ENCODE data around the gene CHRNA10.

CHRNA10 gene

DNA sequence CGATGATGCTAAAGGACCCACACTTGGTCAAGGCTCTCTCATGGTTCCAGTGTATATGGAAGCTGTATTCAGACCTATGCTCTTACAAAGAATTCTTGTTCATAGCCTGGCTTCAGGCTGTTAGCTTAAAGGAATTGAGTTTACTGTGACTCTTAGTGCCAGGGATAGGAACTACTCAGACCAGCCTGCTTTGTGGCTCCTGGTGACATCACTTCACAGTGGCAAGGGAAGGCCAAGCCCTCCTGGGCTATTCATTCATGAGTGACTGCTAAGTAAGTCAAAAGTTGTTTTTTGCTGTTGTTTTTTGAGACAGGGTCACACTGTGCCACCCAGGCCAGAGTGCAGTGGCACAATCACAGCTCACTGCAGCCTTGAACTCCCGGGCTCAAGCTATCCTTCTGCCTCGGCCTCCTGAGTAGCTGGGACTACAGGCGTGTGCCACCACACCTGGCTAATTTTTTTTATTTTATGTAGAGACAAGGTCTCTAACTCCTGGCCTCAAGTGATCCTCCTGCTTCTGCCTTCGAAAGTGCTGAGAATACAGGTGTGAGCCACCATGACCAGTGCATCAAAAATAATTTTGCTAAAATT is 39.0 kb downstream of the CHRNA10 start:
- no peak for DNase-seq (ENCODE audit: low read depth)

DNA sequence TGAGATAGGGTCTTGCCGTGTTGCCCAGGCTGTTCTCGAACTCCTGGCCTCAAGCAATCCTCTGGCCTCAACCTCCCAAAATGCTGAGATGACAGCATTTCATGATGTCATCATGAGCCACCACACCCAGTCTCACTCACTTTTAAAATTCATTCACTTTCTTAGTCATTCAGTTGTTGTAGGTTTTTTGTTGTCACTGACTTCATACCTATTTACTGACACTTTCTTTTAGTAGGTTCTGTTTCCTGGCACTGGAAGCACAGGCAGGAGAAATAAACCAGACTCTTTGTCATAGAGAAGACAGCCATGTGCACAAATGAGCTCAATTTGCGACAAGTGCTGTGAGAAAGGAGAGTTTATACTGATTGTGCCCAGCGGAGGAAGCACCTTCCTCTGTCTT is 39.9 kb downstream of the CHRNA10 start:
- DNase-seq (ENCODE audit: low read depth) = peak; percentile 28

DNA sequence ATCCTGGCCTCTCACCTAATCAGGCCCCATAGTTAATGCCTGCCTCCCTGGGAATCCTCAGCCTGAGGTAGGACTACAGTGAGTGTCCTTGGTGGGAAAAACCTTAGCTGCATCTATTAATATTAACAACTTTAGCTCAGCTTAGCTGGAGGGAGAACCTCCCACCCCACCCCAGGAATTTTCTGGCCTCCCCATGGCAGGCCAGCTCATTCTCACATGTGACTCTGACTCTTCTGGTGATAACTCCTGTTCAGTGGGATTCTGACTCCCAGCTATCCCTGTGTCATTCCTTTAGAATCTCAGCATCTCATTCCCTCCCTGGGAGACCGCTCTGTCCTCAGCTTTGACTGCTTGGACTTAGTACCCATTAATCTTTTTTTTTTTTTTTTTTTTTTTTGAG is 43.9 kb downstream of the CHRNA10 start:
- DNase-seq (ENCODE audit: low read depth) = peak; percentile 82

DNA sequence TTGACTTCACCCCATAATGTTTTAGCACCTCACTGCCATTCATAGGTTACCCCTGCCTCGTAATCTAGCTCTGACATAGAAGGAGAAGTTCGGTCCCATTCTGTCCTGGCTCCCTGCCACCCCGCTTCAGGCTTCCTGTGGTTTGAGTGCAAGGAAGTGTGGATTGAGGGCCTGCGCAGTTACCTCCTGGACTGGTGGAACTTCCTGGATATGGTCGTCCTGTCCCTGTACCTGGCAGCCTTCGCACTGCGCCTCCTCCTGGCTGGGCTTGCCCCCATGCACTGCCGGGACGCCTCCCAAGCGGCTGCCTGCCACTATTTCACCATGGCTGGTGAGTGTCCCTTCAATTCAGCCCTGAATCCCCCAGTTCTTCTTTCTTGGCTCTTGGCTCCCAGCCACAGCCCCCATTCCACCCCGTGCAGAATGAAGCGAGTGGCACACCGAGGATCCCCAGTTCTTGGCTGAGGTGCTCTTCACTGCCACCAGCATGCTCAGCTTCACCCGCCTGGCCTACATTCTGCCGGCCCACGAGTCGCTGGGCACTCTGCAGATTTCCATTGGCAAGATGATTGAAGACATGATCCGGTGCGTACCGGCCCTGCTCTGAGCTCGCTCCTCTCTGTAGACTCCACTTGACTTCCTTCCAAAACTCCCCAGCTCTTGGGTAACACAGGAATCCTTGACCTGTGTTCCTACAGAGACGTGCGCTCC is 44.8 kb downstream of the CHRNA10 start:
- no peak for DNase-seq (ENCODE audit: low read depth)

DNA sequence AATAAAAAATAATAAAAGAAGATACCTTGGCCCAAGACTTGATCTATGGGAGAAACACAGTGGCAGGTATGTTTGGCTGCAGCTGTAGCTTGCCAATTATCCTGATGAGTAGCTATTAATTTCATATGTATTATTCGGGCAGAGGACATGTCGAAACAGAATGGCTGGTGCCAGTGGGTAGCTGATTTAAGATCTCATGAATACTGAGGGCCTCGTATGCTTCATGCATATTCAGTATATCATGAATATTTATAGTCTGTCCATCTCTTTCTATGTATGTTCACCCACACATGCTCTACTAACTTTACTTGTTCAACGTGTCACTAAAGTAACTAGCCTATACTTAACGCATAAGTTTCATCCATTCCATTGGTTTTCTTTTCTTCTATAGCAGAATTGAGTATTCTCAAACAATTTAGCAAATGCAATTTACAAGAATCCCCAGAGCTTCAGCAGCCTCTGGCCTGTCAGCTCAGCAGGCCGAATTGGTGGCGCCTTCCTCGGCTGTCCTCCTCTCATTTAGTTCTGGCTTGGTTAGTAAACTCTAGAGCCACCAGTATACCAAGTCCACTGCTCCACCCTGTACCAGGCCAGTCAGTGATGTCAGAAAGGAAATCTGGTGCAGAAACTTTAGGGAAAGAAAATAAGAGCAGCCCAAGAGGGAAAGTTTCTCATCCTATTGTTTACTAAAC is 47.3 kb downstream of the CHRNA10 start:
- DNase-seq (ENCODE audit: low read depth) = no peak

DNA sequence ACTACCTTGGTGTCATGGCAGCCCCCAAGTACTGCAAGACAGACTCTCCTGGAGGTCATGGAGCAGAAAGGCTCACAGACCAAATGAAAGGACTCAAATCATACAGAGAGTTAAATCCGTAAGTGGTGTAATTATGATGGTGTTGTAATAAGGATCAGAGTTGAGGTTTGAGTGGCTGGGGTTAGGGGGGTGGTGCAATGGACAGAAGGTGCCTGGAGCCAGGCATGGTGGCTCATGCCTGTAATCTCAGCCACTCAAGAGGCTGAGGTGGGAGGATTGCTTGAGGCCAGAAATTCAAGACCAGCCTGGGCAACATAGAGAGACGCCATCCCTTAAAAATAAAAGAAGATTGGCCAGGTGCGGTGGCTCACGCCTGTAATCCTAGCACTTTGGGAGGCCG is 48.1 kb downstream of the CHRNA10 start:
- DNase-seq (ENCODE audit: low read depth) = no peak

DNA sequence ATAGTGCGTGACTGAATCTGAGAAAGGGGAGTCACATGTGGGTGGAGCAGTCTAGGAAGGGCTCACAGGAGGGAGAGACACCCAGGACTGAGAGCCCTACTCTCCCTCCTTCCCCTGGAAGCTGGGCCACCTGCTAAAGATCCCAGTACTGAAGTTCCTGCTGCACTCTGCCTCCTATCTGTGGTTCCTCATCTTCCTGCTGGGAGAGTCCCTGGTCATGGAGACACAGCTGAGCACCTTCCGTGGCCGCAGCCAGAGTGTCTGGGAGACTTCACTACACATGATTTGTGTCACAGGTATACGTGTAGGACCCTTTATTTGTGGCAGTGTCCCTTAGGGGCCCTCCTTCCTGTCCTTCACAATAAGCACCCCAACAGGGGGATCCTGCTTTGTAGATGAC is 48.7 kb downstream of the CHRNA10 start:
- no peak for DNase-seq (ENCODE audit: low read depth)

DNA sequence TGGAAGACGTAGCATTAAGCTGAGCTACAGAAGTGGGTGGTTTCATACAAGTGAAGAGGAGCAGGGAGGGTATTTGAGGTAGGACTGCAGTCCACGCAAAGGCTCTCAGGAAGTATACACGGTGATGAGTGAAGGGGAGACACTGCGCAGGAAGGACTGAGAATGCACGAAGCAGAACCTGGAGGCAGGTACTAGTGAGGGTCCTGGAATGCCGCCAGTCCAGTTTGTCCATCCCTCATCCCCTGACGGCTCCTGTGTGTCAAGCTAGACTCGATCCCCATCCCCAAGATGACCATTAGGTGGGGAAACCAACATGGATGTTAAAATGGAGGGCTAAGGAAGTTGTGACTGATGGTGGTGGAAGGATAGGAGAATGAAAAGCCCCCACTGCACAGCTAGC is 53.2 kb downstream of the CHRNA10 start:
- no peak for DNase-seq (ENCODE audit: low read depth)

DNA sequence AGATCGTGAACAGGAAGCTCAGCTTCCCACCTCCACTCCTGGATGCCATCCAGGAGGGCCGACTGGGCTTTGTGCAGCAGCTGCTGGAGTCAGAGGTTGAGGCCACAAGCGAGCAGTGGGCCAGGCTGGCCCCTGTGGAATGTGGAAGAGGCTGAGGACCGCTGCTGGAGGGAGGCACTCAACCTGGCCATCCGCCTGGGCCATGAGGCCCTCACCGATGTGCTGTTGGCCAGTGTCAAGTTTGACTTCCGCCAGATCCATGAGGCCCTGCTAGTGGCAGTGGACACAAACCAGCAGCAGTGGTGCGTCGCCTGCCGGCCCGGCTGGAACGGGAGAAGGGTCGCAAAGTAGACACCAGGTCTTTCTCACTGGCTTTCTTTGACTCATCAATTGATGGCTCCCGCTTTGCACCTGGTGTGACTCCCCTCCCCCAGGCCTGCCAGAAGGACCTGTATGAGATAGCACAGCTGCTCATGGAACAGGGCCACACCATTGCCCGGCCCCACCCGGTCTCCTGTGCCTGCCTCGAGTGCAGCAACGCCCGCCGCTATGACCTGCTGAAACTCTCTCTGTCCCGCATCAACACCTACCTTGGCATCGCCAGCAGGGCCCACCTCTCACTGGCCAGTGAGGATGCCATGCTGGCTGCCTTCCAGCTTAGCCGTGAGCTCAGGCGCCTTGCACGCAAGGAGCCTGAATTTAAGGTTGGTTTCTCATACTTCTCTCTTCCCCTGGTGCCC is 54.3 kb downstream of the CHRNA10 start:
- no peak for DNase-seq (ENCODE audit: low read depth)

DNA sequence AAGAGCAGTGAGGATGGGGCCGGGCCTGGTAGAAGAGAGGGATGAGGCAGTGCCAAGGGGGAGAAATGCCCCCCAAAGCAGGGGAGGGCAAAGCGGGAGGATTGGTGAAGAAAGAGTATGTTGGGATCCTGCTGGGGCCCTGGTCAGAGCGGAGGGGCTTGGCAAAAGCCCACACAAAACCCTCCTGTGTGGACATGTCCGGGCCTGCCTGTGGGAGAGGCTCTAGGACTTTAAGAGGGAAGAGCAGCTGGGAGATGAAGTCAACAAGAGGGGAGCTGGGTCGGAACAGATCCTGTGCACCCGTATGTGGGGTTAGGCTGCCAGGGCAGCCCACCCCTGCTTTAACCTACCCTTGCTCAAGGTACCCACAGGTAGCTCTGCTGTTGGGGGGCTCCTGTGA is 55.2 kb downstream of the CHRNA10 start:
- DNase-seq (ENCODE audit: low read depth) = no peak

Data from ELR (cell line).